HepG2 (cell line): ENCODE data around the gene SFR1. TPM values are rescaled to one million over a fixed set of nuclear protein-coding genes. Genes with fewer than 3 reads are reported as not detected.

Source experiments
- ATAC-seq: fragments of 200-7000 bp; cut with Tn5 transposase; 3 replicates; pipeline ENCODE4 v1.9.1; 2020; ENCODE audit warnings: mild to moderate bottlenecking, moderate library complexity
- BruUV-seq: library from RNA; stranded (reverse); fragments of 400-500 nt; replicated peaks from 2 replicates; lab custom pipeline; 2021; lab: Mats Ljungman, UMichigan
- CTCF ChIA-PET: fragments of 300-600 bp; formaldehyde crosslinking; extraction: SDS; loops from one replicate; lab custom pipeline; 2021; ENCODE audit warnings: low total read pairs, inconsistent platforms, low intra/inter-chr PET ratio; lab: Yijun Ruan, JAX
- POLR2A ChIA-PET: fragments of 350-600 bp; sonication (Branson Sonifier 250); formaldehyde crosslinking; loops from one replicate; lab custom pipeline; 2020; ENCODE audit warnings: antibody characterized with exemption, inconsistent platforms; lab: Yijun Ruan, JAX
- DNase-seq: peaks from one replicate; pipeline ENCODE4 v3.0.0-alpha.2; 2015; ENCODE audit warnings: low spot score
- FAIRE-seq: peaks from 3 replicates; lab custom pipeline; 2011; peaks lifted over from hg19 to GRCh38; lab: Jason Lieb, UNC
- H2AFZ ChIP-seq: one replicate; pipeline ENCODE4 v1.6.1; 2011; ENCODE audit warnings: low read length, inconsistent platforms
- H3K27ac ChIP-seq: fragments of 300-600 bp; 3 replicates; pipeline ENCODE4 v1.8.0; 2011; ENCODE audit warnings: mixed run types, mild to moderate bottlenecking, mixed read lengths, low read length, inconsistent platforms; ENCODE audit not compliant: insufficient read depth; ENCODE audit errors: extremely low read length
- H3K27me3 ChIP-seq, 2 experiments: fragments of 200-600 bp in 1 of 2; 2 replicates in 1 of 2; 3 replicates in 1 of 2; pipeline versions ENCODE4 v1.6.0 to v1.8.0; 2011; ENCODE audit warnings: low read length in 2 of 2, mild to moderate bottlenecking in 2 of 2, moderate library complexity in 2 of 2, inconsistent platforms in 1 of 2; ENCODE audit not compliant: insufficient read depth in 2 of 2, control insufficient read depth in 1 of 2
- H3K36me3 ChIP-seq, 2 experiments: fragments of 200-600 bp in 1 of 2; replicated peaks in 1 of 2; 2 replicates in 1 of 2; 3 replicates in 1 of 2; pipeline versions ENCODE4 v1.5.1 to v1.8.0; 2011; ENCODE audit warnings: low read length in 2 of 2, inconsistent platforms in 1 of 2; ENCODE audit not compliant: insufficient read depth in 2 of 2, control insufficient read depth in 1 of 2
- H3K4me1 ChIP-seq: 2 replicates; pipeline ENCODE4 v1.5.1; 2012; ENCODE audit warnings: low read length, inconsistent platforms; ENCODE audit not compliant: insufficient read depth
- H3K4me2 ChIP-seq: 2 replicates; pipeline ENCODE4 v1.6.0; 2011; ENCODE audit warnings: low read depth, low read length, inconsistent platforms
- H3K4me3 ChIP-seq, 3 experiments: fragments of 200-600 bp in 1 of 3; sonication (generic), shearing (Covaris generic) in 1 of 3; replicated peaks in 1 of 3; 2 replicates each; pipeline ENCODE4 v1.5.1; 2011 to 2016; ENCODE audit warnings: low read length in 3 of 3, inconsistent platforms in 2 of 3, low read depth in 2 of 3, mild to moderate bottlenecking in 2 of 3, control low read depth in 1 of 3, mixed read lengths in 1 of 3; ENCODE audit not compliant: insufficient read depth in 1 of 3
- H3K79me2 ChIP-seq: one replicate; pipeline ENCODE4 v1.6.1; 2011; ENCODE audit warnings: low read length, inconsistent platforms; ENCODE audit not compliant: insufficient read depth
- H3K9ac ChIP-seq: 2 replicates; pipeline ENCODE4 v1.6.0; 2011; ENCODE audit warnings: mild to moderate bottlenecking, low read depth, low read length, inconsistent platforms; ENCODE audit not compliant: insufficient read depth
- H3K9me3 ChIP-seq: 2 replicates; pipeline ENCODE4 v1.5.1; 2012; ENCODE audit warnings: mild to moderate bottlenecking, low read length
- H4K20me1 ChIP-seq: 2 replicates; pipeline ENCODE4 v1.6.0; 2011; ENCODE audit warnings: inconsistent platforms, mild to moderate bottlenecking, low read length, moderate library complexity; ENCODE audit not compliant: insufficient read depth
- BCL6 ChIP-seq: IDR thresholded peaks from 2 replicates; pipeline ENCODE4 v1.6.1; 2016; ENCODE audit warnings: missing genetic modification reagents, missing compliant biosample characterization
- MXD4 ChIP-seq: IDR thresholded peaks from 2 replicates; pipeline ENCODE4 v1.6.1; 2016; ENCODE audit warnings: mild to moderate bottlenecking, missing biosample characterization, missing genetic modification reagents
- MZF1 ChIP-seq: sonication (generic); formaldehyde crosslinking; IDR thresholded peaks from 2 replicates; pipeline ENCODE4 v1.8.1; 2023; ENCODE audit warnings: mild to moderate bottlenecking, missing genetic modification reagents, borderline replicate concordance
- ZFP37 ChIP-seq: sonication (generic); formaldehyde crosslinking; IDR thresholded peaks from 2 replicates; pipeline ENCODE4 v1.4.0; 2020; ENCODE audit warnings: missing genetic modification reagents, borderline replicate concordance
- ZNF207 ChIP-seq: fragments of 450-650 bp; IDR thresholded peaks from 2 replicates; pipeline ENCODE4 v1.6.1; 2016; ENCODE audit warnings: antibody characterized with exemption, borderline replicate concordance
- WGBS: methylation state at CpG from one replicate; pipeline ENCODE4 v1.1.6; 2017; ENCODE audit warnings: low lambda C conversion rate; 5-methylcytosine and 5-hydroxymethylcytosine counted together
- in situ Hi-C: cut with HindIII; loops from 2 replicates; pipeline ENCODE4 v1.10.0; 2017; ENCODE audit warnings: low pct_unique_long_range_greater_than_20kb; ENCODE audit not compliant: extremely low pct_ligation_motif_present
- intact Hi-C: fragments of 100-400 bp; cut with micrococcal nuclease; formaldehyde crosslinking; loops from one replicate; pipeline ENCODE4 v1.10.0; 2022; ENCODE audit not compliant: unreplicated experiment
- polyA plus RNA-seq, 8 experiments: library from polyadenylated mRNA; depleted of rRNA in 3 of 8; stranded (reverse) in 7 of 8; unstranded in 1 of 8; fragments of >200 nt; fragmentation: Illumina TruSeq in 4 of 8; extraction: Trizol in 4 of 8; gene quantifications; 2 replicates each; pipeline versions ENCODE4 v1.2.1 to v1.2.3, GENCODE V29; 2011 to 2016; ENCODE audit warnings: low read depth in 4 of 8, missing spikeins in 1 of 8, mixed read lengths in 1 of 8; ENCODE audit not compliant: insufficient read depth in 1 of 8
- total RNA-seq, 5 experiments: library from RNA; depleted of rRNA; stranded (reverse); fragments of >200 nt; fragmentation: Illumina TruSeq; extraction: Trizol; gene quantifications; 2 replicates each; pipeline ENCODE4 v1.2.3, GENCODE V29; 2016; ENCODE audit warnings: low read depth in 1 of 5
- TF ChIP-seq, protein P1 (sequence below): sonication (generic); formaldehyde crosslinking; IDR thresholded peaks from 2 replicates; pipeline ENCODE4 v1.5.0; 2020; ENCODE audit warnings: mild to moderate bottlenecking, low read depth, missing genetic modification reagents, borderline replicate concordance
- TF ChIP-seq, protein P2 (sequence below), 2 experiments: sonication (generic) in 1 of 2; formaldehyde crosslinking in 1 of 2; IDR thresholded peaks; 2 replicates each; pipeline versions ENCODE4 v1.6.1 to v1.9.0; 2014 to 2022; ENCODE audit warnings: antibody characterized with exemption in 1 of 2, borderline replicate concordance in 1 of 2, inconsistent platforms in 1 of 2, low read depth in 1 of 2, missing genetic modification reagents in 1 of 2
- TF ChIP-seq, protein P3 (sequence below): IDR thresholded peaks from 2 replicates; pipeline ENCODE4 v1.4.0; 2020; ENCODE audit warnings: mild to moderate bottlenecking, missing genetic modification reagents
- TF ChIP-seq, protein P4 (sequence below): sonication (generic); formaldehyde crosslinking; IDR thresholded peaks from 2 replicates; pipeline ENCODE4 v1.5.0; 2020; ENCODE audit warnings: mild to moderate bottlenecking, missing genetic modification reagents

Gene SFR1
- total and polyA plus RNA-seq, 2 of the 13 experiments (the other 11 are each of a cell fraction or from before 2014, with no cell fraction given), result 2.2 to 6.1 TPM

DNA sequence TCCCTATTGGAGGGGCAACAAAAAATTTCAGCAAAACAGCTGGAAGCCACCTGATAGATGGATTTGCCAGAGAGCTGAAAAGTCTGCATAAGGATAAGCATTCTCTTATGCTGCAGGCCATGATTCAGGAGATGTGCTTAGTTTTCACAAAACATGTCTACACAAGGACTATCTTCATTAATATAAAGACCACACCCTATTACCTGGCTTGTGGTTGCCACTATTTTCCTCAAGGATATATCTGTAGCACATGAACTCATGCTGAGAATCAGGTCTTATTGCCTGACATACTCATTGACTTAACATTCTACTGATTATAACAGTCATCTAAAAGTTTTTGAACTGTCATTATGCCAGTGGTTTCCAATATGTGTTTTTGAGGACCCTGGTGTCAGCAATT lies 29.2 kb upstream of the SFR1 start (continued):
- TF ChIP-seq ZNF207, result no peak
- TF ChIP-seq ZFP37 (CRISPR knock-in tag), result no peak

DNA sequence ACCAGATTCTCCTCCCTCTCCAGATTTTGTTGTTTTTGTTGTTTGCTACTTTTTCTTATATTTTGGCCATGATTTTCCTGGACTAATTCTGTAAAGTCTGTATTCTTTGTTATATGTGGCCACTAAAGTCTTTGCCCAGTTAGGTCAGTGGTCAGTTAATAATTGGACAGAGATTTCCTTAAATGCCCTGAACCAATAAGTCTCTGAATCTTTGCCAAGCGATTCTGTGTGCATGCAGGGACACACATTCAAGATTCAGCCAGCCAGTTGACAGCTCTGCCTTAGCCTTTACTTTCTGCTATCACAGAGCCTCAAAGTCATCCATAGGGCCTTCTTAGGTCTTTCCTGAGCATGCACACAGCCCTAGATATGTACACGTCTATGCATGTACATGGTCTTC lies 25.3 kb upstream of the SFR1 start:
- no peaks in the 10 kb centered on the region for H3K4me1 ChIP-seq
- H3K9ac ChIP-seq, result no peak overlapping the region
- intact Hi-C loops (no loop called here), in situ Hi-C loops (no loop called here)
- no peaks in the 10 kb centered on the region for H4K20me1 ChIP-seq
- no peaks in the 10 kb centered on the region for H3K36me3 ChIP-seq
- FAIRE-seq (no peak), ATAC-seq (no peak), DNase-seq (no peak)
- no peaks in the 10 kb centered on the region; a peak in 1 of 5 replicates for H3K27me3 ChIP-seq
- ChIA-PET POLR2A (no interaction called here), CTCF (no interaction called here)
- 8% methylated on average over 2 of the region's 2 CpGs for WGBS
- no peak overlapping the region for H3K4me2 ChIP-seq
- no peak overlapping the region for H2AFZ ChIP-seq
- no peak overlapping the region for H3K27ac ChIP-seq
- peaks cover 9% of the 10 kb centered on the region for H3K9me3 ChIP-seq
- BruUV-seq, result no TSS peak
- H3K79me2 ChIP-seq, result no peaks in the 10 kb centered on the region
- H3K4me3 ChIP-seq, result no peak overlapping the region
- TF ChIP-seq, protein P1, sequence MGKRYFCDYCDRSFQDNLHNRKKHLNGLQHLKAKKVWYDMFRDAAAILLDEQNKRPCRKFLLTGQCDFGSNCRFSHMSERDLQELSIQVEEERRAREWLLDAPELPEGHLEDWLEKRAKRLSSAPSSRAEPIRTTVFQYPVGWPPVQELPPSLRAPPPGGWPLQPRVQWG (CRISPR knock-in tag), result no peak
- TF ChIP-seq BCL6 (CRISPR knock-in tag) (no peak), MXD4 (CRISPR knock-in tag) (no peak), MZF1 (CRISPR knock-in tag) (no peak)
- TF ChIP-seq, protein P2, sequence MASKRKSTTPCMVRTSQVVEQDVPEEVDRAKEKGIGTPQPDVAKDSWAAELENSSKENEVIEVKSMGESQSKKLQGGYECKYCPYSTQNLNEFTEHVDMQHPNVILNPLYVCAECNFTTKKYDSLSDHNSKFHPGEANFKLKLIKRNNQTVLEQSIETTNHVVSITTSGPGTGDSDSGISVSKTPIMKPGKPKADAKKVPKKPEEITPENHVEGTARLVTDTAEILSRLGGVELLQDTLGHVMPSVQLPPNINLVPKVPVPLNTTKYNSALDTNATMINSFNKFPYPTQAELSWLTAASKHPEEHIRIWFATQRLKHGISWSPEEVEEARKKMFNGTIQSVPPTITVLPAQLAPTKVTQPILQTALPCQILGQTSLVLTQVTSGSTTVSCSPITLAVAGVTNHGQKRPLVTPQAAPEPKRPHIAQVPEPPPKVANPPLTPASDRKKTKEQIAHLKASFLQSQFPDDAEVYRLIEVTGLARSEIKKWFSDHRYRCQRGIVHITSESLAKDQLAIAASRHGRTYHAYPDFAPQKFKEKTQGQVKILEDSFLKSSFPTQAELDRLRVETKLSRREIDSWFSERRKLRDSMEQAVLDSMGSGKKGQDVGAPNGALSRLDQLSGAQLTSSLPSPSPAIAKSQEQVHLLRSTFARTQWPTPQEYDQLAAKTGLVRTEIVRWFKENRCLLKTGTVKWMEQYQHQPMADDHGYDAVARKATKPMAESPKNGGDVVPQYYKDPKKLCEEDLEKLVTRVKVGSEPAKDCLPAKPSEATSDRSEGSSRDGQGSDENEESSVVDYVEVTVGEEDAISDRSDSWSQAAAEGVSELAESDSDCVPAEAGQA (IDR thresholded peaks at IDR 0.05; ENCODE audit: low read depth), result no peak
- TF ChIP-seq, protein P2 (CRISPR knock-in tag; IDR thresholded peaks at IDR 0.05; ENCODE audit: borderline replicate concordance), result no peak
- TF ChIP-seq, protein P3, sequence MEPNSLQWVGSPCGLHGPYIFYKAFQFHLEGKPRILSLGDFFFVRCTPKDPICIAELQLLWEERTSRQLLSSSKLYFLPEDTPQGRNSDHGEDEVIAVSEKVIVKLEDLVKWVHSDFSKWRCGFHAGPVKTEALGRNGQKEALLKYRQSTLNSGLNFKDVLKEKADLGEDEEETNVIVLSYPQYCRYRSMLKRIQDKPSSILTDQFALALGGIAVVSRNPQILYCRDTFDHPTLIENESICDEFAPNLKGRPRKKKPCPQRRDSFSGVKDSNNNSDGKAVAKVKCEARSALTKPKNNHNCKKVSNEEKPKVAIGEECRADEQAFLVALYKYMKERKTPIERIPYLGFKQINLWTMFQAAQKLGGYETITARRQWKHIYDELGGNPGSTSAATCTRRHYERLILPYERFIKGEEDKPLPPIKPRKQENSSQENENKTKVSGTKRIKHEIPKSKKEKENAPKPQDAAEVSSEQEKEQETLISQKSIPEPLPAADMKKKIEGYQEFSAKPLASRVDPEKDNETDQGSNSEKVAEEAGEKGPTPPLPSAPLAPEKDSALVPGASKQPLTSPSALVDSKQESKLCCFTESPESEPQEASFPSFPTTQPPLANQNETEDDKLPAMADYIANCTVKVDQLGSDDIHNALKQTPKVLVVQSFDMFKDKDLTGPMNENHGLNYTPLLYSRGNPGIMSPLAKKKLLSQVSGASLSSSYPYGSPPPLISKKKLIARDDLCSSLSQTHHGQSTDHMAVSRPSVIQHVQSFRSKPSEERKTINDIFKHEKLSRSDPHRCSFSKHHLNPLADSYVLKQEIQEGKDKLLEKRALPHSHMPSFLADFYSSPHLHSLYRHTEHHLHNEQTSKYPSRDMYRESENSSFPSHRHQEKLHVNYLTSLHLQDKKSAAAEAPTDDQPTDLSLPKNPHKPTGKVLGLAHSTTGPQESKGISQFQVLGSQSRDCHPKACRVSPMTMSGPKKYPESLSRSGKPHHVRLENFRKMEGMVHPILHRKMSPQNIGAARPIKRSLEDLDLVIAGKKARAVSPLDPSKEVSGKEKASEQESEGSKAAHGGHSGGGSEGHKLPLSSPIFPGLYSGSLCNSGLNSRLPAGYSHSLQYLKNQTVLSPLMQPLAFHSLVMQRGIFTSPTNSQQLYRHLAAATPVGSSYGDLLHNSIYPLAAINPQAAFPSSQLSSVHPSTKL, result no peak
- TF ChIP-seq, protein P4, sequence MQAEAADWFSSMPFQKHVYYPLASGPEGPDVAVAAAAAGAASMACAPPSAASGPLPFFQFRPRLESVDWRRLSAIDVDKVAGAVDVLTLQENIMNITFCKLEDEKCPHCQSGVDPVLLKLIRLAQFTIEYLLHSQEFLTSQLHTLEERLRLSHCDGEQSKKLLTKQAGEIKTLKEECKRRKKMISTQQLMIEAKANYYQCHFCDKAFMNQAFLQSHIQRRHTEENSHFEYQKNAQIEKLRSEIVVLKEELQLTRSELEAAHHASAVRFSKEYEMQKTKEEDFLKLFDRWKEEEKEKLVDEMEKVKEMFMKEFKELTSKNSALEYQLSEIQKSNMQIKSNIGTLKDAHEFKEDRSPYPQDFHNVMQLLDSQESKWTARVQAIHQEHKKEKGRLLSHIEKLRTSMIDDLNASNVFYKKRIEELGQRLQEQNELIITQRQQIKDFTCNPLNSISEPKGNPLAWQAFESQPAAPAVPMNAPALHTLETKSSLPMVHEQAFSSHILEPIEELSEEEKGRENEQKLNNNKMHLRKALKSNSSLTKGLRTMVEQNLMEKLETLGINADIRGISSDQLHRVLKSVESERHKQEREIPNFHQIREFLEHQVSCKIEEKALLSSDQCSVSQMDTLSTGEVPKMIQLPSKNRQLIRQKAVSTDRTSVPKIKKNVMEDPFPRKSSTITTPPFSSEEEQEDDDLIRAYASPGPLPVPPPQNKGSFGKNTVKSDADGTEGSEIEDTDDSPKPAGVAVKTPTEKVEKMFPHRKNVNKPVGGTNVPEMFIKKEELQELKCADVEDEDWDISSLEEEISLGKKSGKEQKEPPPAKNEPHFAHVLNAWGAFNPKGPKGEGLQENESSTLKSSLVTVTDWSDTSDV (CRISPR knock-in tag), result no peak
